Stimulated activated CD8-positive, alpha-beta memory T cell treated with anti-CD3 and anti-CD28 coated beads, Interleukin-4, amount 100 ng/mL, for 24 hours (primary cell): ENCODE results near the gene COTL1.
A peak's percentile ranks its signal among the peaks of the same experiment; 100 is the strongest.

Source experiments
- DNase-seq: peaks from one replicate; pipeline ENCODE4 v3.0.0-alpha.2; 2020; ENCODE audit warnings: low read depth

The COTL1 gene, protein sequence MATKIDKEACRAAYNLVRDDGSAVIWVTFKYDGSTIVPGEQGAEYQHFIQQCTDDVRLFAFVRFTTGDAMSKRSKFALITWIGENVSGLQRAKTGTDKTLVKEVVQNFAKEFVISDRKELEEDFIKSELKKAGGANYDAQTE

DNA sequence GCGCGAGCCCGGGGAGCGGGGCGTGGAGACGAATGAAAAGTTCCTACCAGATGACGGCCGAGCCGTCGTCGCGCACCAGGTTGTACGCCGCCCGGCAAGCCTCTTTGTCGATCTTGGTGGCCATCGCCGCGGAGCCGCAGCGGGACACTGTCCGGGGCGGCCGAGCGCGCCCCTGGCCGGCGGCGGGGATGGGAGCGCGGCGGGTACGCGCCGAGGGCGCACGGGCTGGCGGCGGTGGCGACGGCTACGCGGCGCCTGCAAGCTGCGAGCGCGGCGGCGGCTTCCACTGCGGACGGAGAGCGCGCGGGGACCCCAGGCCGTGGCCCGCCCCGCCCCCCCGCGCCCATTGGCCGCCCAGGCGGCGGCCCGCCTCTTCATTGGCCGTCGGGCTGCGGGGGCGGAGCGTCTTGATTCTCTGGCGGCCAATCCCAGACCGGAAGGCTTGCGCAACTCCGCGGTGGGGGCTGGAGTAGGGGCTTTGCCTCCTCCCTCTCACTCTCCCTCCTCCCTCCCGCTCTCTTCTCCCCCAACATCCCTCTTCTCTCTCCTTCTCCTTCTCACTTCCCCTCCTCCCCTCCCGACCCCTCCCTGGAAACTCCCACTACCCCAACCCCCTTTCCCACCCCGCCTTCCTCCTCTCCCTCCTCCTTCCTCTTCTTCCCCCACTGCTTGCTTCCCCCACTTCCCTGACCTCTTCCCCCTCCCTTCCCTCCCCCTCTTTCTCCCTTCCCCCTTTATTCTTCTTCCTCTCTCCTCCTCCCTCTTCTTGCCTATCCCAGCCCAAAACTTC is at the start of gene COTL1:
COTL1 (minus strand) TSS at position 288 of the 790 bp plus-strand sequence; CDS start at position 124, 164 bp downstream.
- DNase-seq: peak; percentile 96

DNA sequence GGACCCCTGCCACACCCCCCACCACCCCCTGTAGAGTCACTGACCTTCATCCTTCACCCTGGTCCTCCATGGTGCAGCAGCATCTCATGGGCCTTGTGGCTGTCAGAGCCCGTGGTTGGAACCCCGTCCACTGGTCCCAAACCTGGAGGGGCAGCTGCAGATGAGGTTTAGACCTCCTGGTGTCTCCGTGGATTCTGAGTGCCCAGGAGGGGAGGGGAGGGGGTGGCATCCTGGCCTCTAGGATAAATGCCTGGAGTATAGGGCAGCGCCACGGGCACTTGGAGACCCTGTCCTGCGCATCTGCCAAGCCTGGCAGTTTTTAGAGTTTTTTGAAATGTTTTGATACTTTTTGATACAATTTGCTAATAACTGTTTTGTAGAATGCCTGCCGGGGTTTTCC is 48.0 kb upstream of the COTL1 start:
- DNase-seq: no peak

DNA sequence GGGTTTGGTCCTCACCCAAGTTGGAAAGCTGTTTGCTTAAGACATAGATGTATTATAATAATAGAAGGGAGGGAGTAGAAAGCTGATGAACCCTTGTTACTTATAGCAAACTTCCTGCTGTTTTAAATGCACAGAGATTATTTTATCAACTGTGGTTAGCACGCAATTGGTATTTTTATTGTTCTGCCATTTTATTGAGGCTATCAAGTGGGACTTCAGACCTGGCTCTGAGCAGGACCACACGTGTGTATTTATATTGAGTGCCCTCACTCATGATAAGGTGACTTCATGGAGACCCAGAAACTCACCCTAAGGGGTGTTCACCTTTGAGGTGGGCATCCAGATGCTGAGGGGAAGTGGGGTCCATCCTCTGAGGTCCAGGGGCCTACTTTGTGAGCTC is 47.5 kb upstream of the COTL1 start:
- no peak for DNase-seq

DNA sequence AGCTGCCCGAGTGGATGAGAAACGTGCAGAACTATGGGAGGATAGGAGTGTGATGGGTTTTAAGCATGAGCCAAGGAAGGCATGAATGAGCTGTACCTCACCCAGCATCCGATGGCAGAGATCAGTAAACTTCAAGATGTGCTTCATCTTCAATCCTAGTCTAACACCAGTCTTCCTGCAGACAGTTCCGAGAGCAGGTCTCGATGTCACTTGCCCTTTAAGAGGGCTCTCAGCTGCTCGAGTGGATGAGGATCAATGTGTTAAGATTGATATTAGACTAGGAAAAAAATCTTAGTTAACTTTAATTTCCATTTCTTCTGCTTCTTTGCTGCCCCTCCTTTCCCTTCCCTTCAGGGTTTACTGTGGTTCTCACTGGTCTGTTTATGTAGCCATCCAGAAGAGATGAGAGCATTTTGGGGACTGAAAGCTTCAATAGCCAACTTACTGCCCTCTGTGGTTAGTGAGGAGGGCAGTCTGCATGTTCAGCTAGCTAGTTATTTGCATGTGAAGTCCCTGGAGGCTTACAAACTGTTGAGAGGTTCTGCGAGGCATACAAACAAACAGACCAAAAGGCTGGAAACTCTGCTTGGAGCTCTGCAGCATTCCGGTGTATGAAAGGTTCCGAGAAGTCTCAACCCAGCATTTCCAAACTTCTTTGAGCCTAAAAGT is 45.7 kb upstream of the COTL1 start:
- no peak for DNase-seq

DNA sequence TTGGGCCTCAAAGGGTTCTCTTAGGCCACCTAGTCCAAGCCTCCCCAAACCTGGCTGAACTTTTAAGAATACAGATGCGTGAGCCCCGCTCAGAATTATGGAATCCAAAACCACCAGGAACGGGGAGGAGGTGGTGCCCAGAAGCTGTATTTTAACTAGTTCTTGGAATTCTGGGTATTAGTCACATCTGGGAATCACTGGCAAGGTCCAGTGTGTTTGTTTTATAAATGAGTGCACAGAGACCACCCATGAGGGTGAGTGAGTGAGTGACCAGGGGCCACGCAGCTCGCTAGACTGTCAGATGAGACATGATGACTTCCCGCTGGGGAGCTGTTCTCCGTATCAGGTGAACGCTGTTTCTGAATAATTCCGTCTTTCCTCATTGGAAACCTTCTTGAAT is 44.6 kb upstream of the COTL1 start:
- no peak for DNase-seq

DNA sequence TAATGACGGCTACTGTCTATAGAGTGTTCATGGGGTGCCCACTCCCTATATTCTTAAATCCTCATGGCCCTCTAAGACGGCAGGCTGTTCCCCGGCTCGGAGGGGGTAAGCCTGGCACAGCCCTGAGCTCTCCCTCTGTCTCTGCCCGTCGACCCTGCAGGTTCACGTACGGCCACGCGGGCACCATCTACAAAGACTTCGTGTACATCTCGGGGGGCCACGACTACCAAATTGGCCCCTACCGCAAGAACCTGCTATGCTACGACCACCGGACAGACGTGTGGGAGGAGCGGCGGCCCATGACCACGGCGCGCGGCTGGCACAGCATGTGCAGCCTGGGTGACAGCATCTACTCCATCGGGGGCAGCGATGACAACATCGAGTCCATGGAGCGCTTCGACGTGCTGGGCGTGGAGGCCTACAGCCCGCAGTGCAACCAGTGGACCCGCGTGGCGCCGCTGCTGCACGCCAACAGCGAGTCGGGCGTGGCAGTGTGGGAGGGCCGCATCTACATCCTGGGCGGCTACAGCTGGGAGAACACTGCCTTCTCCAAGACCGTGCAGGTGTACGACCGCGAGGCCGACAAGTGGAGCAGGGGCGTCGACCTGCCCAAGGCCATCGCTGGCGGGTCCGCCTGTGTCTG is 43.7 kb upstream of the COTL1 start:
- DNase-seq: no peak

DNA sequence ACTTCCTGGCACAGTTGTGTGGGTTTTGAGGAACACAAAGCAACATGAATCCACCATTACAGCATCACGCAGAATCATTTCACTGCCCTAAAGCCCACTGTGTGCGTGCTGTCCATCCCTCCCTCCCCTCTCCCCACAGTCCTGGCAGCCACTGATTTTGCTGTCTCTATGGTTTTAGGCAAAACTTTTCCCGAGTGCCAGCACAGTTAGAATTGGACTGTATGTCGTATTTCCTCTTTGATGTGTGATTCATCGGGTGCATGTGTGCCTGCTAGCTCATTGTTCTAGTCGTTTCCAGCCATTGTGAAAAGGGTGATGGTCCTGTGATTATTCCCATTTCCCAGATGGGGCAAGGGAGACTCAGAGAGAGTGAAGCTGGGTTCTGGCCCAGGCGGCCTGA is 43.1 kb upstream of the COTL1 start:
- DNase-seq: no peak

DNA sequence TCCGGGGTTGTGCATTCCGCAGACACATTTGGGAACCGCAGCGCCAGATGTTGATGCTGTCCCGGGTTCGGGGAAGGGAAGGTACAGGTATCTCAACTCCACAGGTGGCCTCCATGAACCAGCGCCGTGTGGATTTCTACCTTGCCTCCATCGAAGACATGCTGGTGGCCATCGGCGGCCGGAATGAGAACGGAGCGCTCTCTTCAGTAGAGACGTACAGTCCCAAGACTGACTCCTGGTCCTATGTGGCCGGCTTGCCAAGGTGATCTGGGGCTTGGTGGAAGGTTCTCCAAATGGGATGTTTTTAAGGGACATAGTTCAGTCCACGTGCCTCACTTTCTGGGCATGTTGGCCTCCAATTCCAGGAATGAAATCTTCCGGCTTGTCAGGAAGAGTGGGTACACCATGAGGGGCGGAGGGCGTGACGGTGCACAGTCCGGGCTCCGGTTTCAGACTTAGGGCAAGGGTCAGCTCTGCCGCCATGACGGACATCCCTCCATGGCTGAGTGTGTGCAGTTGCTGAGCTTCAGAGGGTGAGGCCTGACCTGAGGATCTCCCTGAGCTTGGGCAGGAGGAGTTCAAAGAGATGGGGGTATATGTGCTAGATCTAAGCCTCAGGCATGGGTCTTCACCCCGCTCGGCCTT is 41.9 kb upstream of the COTL1 start:
- DNase-seq: no peak

DNA sequence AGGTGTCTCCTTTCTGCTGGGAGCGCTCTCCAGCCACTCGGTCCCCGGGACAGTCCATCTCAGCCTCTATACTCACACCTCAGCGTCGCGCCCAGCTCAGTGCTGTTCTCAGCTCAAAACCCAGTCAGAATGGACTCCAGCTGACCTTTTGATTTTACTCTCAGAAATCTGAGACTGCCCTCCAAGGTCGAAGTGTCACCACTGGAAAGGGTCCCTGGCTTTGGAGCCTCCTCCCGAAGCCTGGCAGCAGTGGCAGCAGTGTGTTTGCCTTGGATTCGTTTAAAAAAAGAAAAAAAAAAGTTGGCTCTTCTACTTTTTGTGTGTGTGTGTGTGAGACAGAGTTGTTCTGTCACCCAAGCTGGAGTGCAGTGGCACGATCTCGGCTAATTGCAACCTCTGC is 40.8 kb upstream of the COTL1 start:
- no peak for DNase-seq

DNA sequence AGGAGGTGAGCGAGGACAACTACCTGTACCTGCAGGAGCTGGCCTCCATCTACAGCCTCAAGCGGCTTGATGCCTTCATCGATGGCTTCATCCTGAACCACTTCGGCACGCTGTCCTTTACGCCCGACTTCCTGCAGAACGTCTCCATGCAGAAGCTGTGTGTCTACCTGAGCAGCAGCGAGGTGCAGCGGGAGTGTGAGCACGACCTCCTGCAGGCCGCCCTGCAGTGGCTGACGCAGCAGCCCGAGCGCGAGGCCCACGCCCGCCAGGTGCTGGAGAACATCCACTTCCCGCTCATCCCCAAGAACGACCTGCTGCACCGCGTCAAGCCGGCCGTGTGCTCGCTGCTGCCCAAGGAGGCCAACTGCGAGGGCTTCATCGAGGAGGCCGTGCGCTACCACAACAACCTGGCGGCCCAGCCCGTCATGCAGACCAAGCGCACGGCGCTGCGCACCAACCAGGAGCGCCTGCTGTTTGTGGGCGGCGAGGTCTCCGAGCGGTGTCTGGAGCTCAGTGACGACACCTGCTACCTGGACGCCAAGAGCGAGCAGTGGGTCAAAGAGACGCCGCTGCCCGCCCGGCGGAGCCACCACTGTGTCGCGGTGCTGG is 39.5 kb upstream of the COTL1 start:
- no peak for DNase-seq

DNA sequence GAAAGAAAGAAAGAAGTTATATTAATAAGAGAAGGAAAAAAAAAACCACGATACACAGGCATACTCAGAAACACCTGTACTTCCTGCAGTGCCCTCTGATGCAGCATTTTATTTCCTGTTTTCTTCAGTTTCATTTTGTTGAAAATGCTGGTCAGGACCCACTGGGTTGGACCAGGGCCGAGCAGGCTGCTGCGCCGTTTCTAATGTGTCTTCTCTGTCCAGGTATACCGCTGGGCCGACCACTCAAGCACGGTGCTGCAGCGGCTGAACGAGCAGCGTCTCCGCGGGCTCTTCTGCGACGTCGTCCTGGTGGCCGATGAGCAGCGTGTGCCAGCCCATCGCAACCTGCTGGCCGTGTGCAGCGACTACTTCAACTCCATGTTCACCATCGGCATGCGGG is 38.8 kb upstream of the COTL1 start:
- DNase-seq: no peak

DNA sequence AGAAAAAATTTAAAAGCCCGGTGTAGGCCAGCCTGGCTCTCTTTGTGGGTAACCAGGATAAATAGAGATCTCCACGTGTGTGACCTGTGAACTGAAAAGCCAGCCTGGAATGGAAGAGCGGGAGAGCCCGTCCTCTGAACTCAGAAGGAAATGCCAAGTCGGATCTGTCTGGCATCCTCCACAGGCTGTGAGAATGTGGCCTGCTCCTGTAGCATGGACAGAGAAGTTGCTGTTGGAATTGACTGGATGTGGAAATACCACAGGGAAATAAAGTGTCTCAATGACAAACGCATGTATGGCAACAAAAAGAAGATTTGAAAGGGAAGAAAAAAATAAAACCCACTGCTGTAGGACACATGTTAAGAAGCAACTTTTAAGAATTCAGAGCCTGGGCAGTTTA is 37.1 kb upstream of the COTL1 start:
- DNase-seq: no peak

DNA sequence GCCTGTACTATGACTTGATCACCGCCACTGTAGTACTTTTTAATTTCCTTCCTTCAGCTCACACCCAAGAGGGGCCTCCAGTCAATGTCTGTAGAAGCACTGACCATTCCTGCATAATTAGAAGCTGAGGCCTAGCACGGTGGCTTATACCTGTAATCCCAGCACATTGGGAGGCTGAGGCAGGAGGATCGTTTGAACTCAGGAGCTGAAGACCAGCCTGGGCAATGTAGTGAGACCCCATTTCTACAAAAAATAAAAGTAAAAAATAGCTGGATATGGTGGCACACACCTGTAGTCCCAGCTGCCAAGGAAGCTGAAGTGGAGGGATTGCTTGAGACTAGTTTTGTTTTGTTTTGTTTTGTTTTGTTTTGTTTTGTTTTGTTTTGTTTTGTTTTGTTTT is 36.4 kb upstream of the COTL1 start:
- DNase-seq: no peak

DNA sequence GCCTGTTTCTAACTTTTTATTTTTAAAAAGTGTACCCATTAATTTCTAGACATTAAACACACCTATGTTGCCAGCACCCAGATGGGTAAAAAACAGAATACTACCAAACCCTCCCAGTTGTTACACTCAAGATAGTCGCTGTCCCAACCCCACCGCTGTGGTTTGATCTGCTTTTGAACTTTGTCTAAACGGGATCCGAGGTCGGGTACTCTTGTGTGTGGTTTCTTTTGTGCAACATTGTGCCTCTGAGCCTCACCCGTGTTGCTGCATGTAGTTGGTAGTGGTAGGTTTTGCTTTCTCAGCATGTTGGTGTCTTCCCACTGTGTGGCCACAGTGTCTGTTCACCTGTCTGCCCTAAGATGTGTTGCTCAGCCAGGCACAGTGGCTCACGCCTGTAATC is 34.7 kb upstream of the COTL1 start:
- DNase-seq: no peak

DNA sequence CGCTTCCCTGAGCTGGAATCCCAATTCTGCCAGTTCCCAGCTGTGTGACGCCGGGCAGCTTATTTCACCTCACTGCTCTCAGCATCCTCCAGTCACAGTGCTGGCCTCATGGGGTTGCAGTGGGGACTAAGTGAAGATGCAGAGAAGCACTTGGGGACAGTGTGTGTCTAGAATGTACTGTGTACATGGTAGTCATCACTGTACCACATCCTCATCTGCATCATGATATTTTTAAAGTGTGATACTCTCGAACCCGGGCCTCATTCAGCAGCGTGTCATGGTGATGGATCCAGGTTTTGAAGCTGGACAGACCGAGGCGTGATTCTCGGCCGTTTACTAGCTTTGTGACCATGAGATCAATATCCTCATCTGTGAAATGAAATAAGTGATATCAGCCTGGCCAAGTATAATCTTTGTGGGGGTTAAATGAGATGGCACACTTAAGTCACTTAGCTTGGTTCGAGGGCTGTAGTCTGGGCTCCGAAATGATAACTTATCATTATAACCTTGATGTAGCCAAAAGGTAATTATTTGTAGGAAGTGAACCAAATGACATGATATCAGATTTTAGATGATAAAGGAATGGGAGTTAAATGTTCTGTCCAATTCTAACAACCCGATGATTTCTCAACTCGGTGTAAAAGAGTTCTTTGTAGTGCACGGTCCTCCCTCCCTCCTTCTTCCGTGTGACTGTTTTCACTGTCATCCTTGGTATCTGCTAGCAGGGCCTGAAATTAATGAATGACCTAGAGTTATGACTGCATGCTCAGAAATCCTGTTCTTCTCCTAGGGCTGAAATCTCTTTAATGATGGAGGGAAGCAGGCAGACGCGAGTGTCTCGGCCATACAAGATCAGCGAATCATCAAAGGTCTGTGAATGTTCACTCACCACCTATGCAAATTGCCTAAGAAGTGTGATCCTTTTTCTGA is 32.4 kb upstream of the COTL1 start:
- DNase-seq: no peak

DNA sequence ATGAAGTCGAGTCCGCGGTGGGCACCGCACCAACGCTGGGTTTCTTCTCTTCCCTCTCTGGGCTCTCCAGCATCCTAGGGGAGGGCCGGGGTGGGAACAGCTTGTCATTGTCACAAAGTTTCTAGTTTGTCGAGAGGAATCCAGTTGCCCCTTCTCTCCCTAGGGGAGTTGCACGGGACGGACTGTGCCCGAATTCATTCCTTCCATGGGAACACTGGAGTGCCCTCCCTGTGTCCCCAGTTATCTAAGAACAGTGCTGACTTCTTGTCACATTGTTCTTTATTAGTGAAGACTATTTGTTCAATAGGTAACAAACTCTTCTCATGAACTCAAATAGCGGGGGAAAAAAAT is 31.6 kb upstream of the COTL1 start:
- DNase-seq: no peak

DNA sequence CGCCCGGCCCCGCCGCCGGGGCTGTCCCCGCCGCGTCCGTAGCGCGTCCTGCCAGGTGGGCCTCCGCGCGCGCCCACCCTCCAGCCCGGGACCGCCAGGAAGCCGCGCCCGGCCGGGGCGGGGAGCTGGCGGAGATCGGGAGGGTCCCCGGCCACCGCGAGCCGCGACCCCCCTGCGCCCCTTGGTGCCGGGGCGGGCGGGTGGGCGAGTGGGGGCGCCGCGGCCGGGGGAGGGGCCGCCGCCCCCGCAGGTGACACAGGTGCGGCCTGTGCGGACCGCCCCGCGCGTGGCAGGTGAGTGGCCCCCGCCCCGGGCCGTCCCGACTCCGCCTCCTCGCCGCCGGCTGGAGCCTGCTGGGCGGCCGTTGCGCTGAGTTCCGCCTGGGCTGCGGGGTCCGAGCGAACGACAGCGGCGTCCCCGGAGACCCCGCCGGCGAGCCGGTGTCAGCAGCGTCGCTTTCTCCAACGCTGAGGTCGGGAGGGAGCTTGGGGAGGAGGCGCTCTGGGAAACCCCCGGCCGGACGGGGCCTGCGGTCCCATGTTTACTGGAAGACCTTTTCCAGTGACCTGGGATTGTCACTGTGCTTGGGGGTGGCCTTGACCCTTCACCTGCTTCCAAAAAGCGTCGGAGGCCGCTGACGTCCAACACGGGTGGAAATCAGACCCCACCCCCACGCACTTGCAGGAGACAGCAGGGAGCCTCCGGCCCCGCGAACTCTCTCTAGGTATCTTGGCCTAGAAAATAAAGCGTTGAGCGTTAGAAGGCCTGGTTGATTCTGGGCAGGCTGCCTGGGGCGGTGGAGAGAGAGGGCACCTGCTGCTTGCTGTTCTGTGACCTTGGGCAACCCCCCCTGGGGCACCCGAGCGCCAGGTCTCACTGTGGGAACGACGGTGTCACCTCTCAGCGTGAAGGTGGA is 31.0 kb upstream of the COTL1 start:
- peak; percentile 20 for DNase-seq

DNA sequence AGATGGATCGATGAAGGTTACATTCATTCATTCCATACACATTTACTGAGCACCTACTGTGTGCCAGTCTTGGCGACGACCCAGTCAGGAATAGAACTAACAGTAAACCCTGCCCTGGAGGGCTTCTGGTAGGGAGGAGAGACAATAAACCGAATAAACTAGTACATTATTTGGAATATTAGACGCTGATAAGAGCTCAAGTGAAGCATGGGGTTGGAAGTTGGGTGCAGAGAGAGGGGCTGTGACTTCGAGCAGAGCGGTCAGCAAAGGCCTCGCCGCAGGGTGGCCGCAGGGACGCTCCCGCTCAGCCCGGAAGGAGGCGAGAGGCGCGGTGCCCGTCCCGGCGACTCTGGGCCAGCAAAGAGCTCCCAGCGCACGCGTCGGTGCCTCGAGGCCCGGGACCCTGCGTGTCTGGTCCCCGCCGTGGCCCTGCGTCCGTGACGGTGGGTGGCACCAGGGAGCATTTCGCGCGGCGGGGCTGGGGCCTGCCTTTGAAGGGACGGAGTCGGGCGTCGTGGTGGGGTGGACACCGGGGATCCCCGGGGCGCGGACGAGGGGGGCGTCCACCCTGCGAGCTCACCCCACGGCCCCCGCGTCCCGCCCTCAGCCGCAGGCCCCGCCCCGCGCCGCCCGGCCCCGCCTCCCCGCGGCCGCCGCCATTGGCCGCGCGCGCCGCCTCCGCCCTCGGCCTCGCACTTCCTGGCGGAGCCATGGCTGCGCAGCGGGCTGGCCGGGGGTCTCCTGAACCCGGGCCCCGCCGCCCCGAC is 30.1 kb upstream of the COTL1 start, which contains the start of gene KLHL36:
KLHL36 (plus strand) TSS at position 684 of the 767 bp plus-strand sequence. CDS start 2,357 bp downstream, outside the sequence.
- peak; percentile 66 for DNase-seq

DNA sequence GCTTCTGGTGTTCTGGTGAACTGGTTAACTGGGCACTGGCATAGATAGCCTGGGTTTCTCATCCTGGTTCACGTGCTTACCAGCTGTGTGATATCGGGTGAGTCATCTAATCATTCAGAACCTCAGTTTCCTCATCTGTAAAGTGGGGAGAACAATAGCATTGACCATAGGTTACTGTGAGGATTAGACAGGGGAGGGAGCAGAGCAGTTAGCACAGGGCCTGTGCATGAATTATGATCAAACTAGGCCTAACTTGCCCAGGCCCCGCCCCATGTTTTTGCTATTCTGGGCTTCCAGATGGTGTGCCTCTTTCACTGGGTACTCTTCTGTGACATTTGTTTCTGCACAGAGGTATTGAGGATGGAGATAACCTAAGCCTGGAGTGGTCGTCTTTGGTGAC is 25.8 kb upstream of the COTL1 start:
- no peak for DNase-seq
